ENCODE measurements around the gene VSTM4. TPM values are rescaled to one million over a fixed set of nuclear protein-coding genes. Genes with fewer than 3 reads are reported as not detected.

Gene VSTM4
- total and polyA plus RNA-seq, 8 donors = 0.32 to 2.4 (median 0.57) TPM

- Histone ChIP-seq H3K27me3 (no peaks in the 10 kb centered on the region), H3K4me1 (peaks cover 0 to 3% (median 0%) of the 10 kb centered on the region in 3 donors), H3K9me3 (no peaks in the 10 kb centered on the region), H3K27ac (no peak overlapping the region), H3K36me3 (no peaks in the 10 kb centered on the region), H3K4me3 (no peak overlapping the region)
- intact Hi-C loops (cut with DNase I) = no loop called here
- FAIRE-seq (no peak), ATAC-seq (no peak), DNase-seq (no peak)
- 83 to 91% methylated on average over 8 of the region's 8 CpGs for WGBS, 2 donors
- TF ChIP-seq, protein P1, sequence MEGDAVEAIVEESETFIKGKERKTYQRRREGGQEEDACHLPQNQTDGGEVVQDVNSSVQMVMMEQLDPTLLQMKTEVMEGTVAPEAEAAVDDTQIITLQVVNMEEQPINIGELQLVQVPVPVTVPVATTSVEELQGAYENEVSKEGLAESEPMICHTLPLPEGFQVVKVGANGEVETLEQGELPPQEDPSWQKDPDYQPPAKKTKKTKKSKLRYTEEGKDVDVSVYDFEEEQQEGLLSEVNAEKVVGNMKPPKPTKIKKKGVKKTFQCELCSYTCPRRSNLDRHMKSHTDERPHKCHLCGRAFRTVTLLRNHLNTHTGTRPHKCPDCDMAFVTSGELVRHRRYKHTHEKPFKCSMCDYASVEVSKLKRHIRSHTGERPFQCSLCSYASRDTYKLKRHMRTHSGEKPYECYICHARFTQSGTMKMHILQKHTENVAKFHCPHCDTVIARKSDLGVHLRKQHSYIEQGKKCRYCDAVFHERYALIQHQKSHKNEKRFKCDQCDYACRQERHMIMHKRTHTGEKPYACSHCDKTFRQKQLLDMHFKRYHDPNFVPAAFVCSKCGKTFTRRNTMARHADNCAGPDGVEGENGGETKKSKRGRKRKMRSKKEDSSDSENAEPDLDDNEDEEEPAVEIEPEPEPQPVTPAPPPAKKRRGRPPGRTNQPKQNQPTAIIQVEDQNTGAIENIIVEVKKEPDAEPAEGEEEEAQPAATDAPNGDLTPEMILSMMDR (IDR thresholded peaks at IDR 0.05) = no peak
These were observed 7.4 kb downstream of the VSTM4 start for GRCh38 chr10:49107887-49108267.

DNA sequence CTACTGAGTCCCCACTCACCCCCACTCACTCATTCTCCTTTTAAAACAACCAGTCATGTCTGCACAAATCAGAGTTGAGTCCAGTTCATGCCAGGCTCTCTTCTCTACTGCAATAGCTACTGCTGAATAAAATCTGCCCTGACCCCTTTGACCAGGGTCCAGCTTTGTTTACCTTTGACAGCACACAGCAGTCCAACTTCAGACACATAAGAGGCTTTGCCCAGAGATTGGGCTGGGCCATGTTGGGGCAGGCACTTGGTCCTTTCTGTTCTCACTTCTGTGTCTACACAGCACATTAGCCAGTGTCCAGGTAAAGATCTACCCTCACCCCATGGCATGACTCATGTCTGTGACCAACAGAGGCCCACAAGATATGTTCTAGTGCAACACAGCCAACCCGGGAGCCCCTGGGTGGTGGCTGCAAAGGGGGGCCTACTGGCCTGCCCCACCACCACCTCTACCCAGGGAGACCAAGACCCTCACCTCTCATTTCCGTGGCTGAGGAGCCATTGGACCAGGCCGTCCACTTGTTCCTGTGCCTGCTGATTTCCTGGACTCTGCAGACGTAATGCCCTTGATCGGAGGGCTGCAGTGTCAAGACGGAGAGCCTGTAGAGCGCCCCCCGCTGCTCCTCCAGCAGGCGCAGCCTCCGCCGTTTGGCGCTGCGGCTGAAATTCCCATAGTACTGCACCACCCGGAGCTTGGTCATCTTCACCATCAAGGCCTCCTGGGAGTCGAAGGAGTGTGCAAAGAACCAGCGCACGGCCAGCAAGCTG, 8.0 kb downstream of the VSTM4 start:
- peaks cover 0 to 3% (median 0%) of the 10 kb centered on the region in 3 donors for H3K4me1 ChIP-seq
- H3K27ac ChIP-seq = no peak overlapping the region
- ATAC-seq (no peak), DNase-seq (no peak), FAIRE-seq (no peak)
- TF ChIP-seq, protein P1 (IDR thresholded peaks at IDR 0.05) = no peak
- H3K9me3 ChIP-seq = no peaks in the 10 kb centered on the region
- H3K4me3 ChIP-seq = no peak overlapping the region
- 92 to 93% methylated on average over 17 of the region's 17 CpGs for WGBS, 2 donors
- H3K36me3 ChIP-seq = no peaks in the 10 kb centered on the region
- no peaks in the 10 kb centered on the region for H3K27me3 ChIP-seq
- intact Hi-C loops (cut with DNase I) = no loop called here

GRCh38 chr10:49106451-49106850, 8.9 kb downstream of the VSTM4 start:
- no peaks in the 10 kb centered on the region for H3K36me3 ChIP-seq
- peaks cover 0 to 3% (median 0%) of the 10 kb centered on the region in 3 donors for H3K4me1 ChIP-seq
- peaks cover 0 to under 1% (median 0%) of the 10 kb centered on the region in 4 donors for H3K27me3 ChIP-seq
- 42 to 51% methylated on average over 7 of the region's 7 CpGs for WGBS, 2 donors
- TF ChIP-seq, protein P1 (IDR thresholded peaks at IDR 0.05) = no peak
- no peaks in the 10 kb centered on the region for H3K9me3 ChIP-seq
- H3K4me3 ChIP-seq = no peak overlapping the region
- DNase-seq (peak in 2 of 6 donors; percentile 25 to 45), FAIRE-seq (no peak), ATAC-seq (peak; percentile 55 to 79 (median 67))
- H3K27ac ChIP-seq = no peak overlapping the region
- intact Hi-C loops (cut with DNase I) = no loop called here

DNA sequence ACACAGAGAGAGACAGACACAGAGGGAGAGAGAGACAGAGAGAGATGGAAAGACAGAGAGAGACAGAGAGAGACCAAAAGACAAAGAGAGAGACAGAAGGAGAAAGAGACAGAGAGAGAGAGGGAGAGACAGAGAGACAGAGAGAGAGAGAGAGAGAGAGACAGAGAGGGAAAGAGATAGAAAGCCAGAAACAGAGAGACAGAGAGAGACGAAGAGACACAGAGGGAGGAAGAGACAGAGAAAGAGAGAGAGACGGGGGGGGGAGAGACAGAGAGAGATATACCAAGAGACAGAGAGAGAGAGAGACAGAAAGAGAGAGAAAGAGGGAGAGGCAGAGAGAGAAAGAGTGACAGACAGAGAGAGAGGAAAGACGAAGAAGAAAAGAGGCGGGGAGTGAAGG, 10.2 kb downstream of the VSTM4 start:
- Histone ChIP-seq H3K27ac (no peak overlapping the region), H3K4me3 (no peak overlapping the region), H3K9me3 (no peaks in the 10 kb centered on the region), H3K4me1 (peaks cover 0 to 3% (median 0%) of the 10 kb centered on the region in 3 donors), H3K36me3 (no peaks in the 10 kb centered on the region), H3K27me3 (peaks cover 0 to 3% (median 0%) of the 10 kb centered on the region in 4 donors)
- TF ChIP-seq, protein P1 (IDR thresholded peaks at IDR 0.05) = no peak
- intact Hi-C loops (cut with DNase I) = no loop called here
- ATAC-seq (no peak), DNase-seq (no peak), FAIRE-seq (no peak)
- WGBS, 2 donors = 77 to 85% methylated on average over 4 of the region's 4 CpGs

GRCh38 chr10:49104323-49104722, 11.0 kb downstream of the VSTM4 start:
- WGBS, 2 donors = 81 to 88% methylated on average over 5 of the region's 5 CpGs
- peaks cover 0 to 3% (median 0%) of the 10 kb centered on the region in 4 donors for H3K27me3 ChIP-seq
- peaks cover 0 to 3% (median 0%) of the 10 kb centered on the region in 3 donors for H3K4me1 ChIP-seq
- FAIRE-seq (no peak), DNase-seq (no peak), ATAC-seq (no peak)
- H3K27ac ChIP-seq = no peak overlapping the region
- H3K9me3 ChIP-seq = no peaks in the 10 kb centered on the region
- H3K36me3 ChIP-seq = no peaks in the 10 kb centered on the region
- TF ChIP-seq, protein P1 (IDR thresholded peaks at IDR 0.05) = no peak
- intact Hi-C loops (cut with DNase I) = no loop called here
- H3K4me3 ChIP-seq = no peak overlapping the region
